SH-SY5Y (cell line): ENCODE measurements around the gene CCR5.

ENCODE experiments used
- GATA2 ChIP-seq: IDR thresholded peaks from 2 replicates; pipeline ENCODE4 v1.6.1; 2011; ENCODE audit warnings: mild to moderate bottlenecking, low read depth, low read length
- GATA3 ChIP-seq: IDR thresholded peaks from 2 replicates; pipeline ENCODE4 v1.6.1; 2011; ENCODE audit warnings: low read depth, mild to moderate bottlenecking, low read length, moderate library complexity

DNA sequence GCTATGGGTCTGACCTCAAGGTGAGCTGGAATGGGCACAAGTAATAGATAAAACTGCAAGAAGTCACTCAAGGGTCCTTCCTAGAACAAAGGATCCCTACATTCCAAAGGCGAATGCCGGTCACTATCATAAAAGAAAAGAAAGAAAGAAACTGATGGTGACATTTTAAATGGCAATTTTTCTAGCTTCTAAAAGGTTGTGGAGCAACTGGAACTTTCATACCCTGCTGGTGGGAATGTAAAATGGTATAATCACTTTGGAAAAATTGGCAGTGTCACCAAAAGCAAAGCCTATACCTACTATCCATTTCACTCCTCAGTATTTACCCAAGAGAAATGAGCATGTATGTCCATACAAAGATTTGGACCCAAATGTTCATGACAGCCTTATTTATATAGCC lies 40.5 kb downstream of the CCR5 start:
- TF ChIP-seq GATA3 (no peak), GATA2 (no peak)
